H1 (cell line): ENCODE measurements around the gene TCN2. TPM values are rescaled to one million over a fixed set of nuclear protein-coding genes. Genes with fewer than 3 reads are reported as not detected.

Experiments used
- CBX5 ChIP-seq: fragments of 300-800, 300-1000 bp; sonication (generic); IDR thresholded peaks from 2 replicates; pipeline ENCODE4 v1.7.1; 2016; ENCODE audit warnings: antibody characterized with exemption, low read length, low read depth
- CREB1 ChIP-seq: IDR thresholded peaks from 2 replicates; pipeline ENCODE4 v1.6.1; 2012; ENCODE audit warnings: inconsistent platforms
- CTBP2 ChIP-seq: IDR thresholded peaks from 2 replicates; pipeline ENCODE4 v1.7.0; 2011; ENCODE audit warnings: borderline replicate concordance, mild to moderate bottlenecking, moderate library complexity, mixed read lengths, low read length; ENCODE audit not compliant: insufficient read depth, insufficient read length
- CTCF ChIP-seq, 3 experiments: IDR thresholded peaks; 1 replicate in 2 of 3; 2 replicates in 1 of 3; pipeline versions ENCODE4 v1.5.1 to v1.6.1; 2011; ENCODE audit warnings: low read length in 3 of 3, mild to moderate bottlenecking in 3 of 3, inconsistent platforms in 2 of 3, low read depth in 1 of 3, moderate library complexity in 1 of 3; ENCODE audit not compliant: insufficient read depth in 1 of 3; ENCODE audit errors: control extremely low read depth in 1 of 3
- HDAC6 ChIP-seq: IDR thresholded peaks from one replicate; pipeline ENCODE4 v1.7.1; 2012; ENCODE audit warnings: low read depth, mild to moderate bottlenecking, inconsistent platforms, low read length, moderate library complexity
- JUN ChIP-seq: IDR thresholded peaks from 2 replicates; pipeline ENCODE4 v1.6.1; 2011; ENCODE audit warnings: low read depth, mild to moderate bottlenecking, improper control_type of control experiment, low read length
- KDM4A ChIP-seq: IDR thresholded peaks from one replicate; pipeline ENCODE4 v1.7.1; 2012; ENCODE audit warnings: low read depth, mild to moderate bottlenecking, moderate library complexity, low read length, inconsistent platforms; ENCODE audit not compliant: severe bottlenecking
- POLR2A ChIP-seq, 2 experiments: IDR thresholded peaks; 1 replicate in 1 of 2; 2 replicates in 1 of 2; pipeline ENCODE4 v1.6.1; 2011; ENCODE audit warnings: low read depth in 2 of 2, low read length in 2 of 2, mild to moderate bottlenecking in 2 of 2; ENCODE audit errors: control extremely low read depth in 1 of 2
- POU5F1 ChIP-seq: IDR thresholded peaks from 2 replicates; pipeline ENCODE4 v1.6.1; 2011; ENCODE audit warnings: low read depth, mild to moderate bottlenecking, low read length, moderate library complexity
- RBBP5 ChIP-seq: IDR thresholded peaks from 2 replicates; pipeline ENCODE4 v1.7.1; 2012; ENCODE audit warnings: low read depth, mild to moderate bottlenecking, inconsistent platforms, low read length, moderate library complexity, borderline replicate concordance
- RXRA ChIP-seq: IDR thresholded peaks from 2 replicates; pipeline ENCODE4 v1.6.1; 2011; ENCODE audit warnings: low read depth, mild to moderate bottlenecking, low read length, moderate library complexity; ENCODE audit not compliant: insufficient read depth
- SAP30 ChIP-seq: fragments of 300-600 bp; sonication (generic); IDR thresholded peaks from 2 replicates; pipeline ENCODE4 v1.7.1; 2012; ENCODE audit warnings: low read length, moderate library complexity, mild to moderate bottlenecking, inconsistent platforms; ENCODE audit not compliant: insufficient read depth, insufficient replicate concordance
- SIRT6 ChIP-seq: IDR thresholded peaks from one replicate; pipeline ENCODE4 v1.7.1; 2012; ENCODE audit warnings: low read length, inconsistent platforms
- SIX5 ChIP-seq: IDR thresholded peaks from 2 replicates; pipeline ENCODE4 v1.6.1; 2011; ENCODE audit warnings: mild to moderate bottlenecking, low read depth, low read length
- SP1 ChIP-seq: IDR thresholded peaks from 2 replicates; pipeline ENCODE4 v1.6.1; 2011; ENCODE audit warnings: low read depth, low read length
- SP4 ChIP-seq: IDR thresholded peaks from 2 replicates; pipeline ENCODE4 v1.6.1; 2012; ENCODE audit warnings: low read length, inconsistent platforms
- SUZ12 ChIP-seq: fragments of 200-600 bp; sonication (generic); IDR thresholded peaks from 2 replicates; pipeline ENCODE4 v1.6.1; 2012; ENCODE audit warnings: mild to moderate bottlenecking, inconsistent platforms, low read length, moderate library complexity, mixed read lengths
- TAF1 ChIP-seq: IDR thresholded peaks from 2 replicates; pipeline ENCODE4 v1.6.1; 2011; ENCODE audit warnings: mild to moderate bottlenecking, low read depth, low read length
- TBP ChIP-seq: IDR thresholded peaks from 2 replicates; pipeline ENCODE4 v1.6.1; 2011; ENCODE audit warnings: low read depth, low read length, improper control_type of control experiment
- TEAD4 ChIP-seq: IDR thresholded peaks from 2 replicates; pipeline ENCODE4 v1.6.1; 2012; ENCODE audit warnings: low read depth, low read length, inconsistent platforms, mixed read lengths
- USF2 ChIP-seq: IDR thresholded peaks from 2 replicates; pipeline ENCODE4 v1.6.1; 2011; ENCODE audit warnings: low read length, improper control_type of control experiment
- polyA plus RNA-seq, 7 experiments: library from polyadenylated mRNA; depleted of rRNA in 3 of 7; stranded (reverse) in 5 of 7; unstranded in 2 of 7; fragments of >200 nt in 5 of 7; fragments of 200-250 nt in 2 of 7; gene quantifications; 1 replicate in 5 of 7; 2 replicates in 1 of 7; 4 replicates in 1 of 7; pipeline versions ENCODE4 v1.2.1 to v1.2.3, GENCODE V29; 2011 to 2013; ENCODE audit warnings: missing spikeins in 2 of 7, mixed read lengths in 2 of 7
- total RNA-seq: library from RNA; stranded (reverse); fragmentation: NEBNext Ultra II Directional; extraction: Animal tissue kit (Norgen Biotek cat#: 25700); gene quantifications from 2 replicates; pipeline ENCODE4 v1.2.1, GENCODE V29; 2021

Gene TCN2
- total and polyA plus RNA-seq, 2 of the 8 experiments (the other 6 are each of a cell fraction or from before 2014, with no cell fraction given): 30.0 to 87.8 TPM

GRCh38 chr22:30667494-30668385 is 60.8 kb downstream of the TCN2 start, which contains the start of gene DUSP18 (continued):
- no peak for TF ChIP-seq POU5F1
- TF ChIP-seq CREB1: peak; percentile 15; the same call in 1 of the 2 replicates
- no peak for TF ChIP-seq USF2
- TF ChIP-seq RBBP5: no peak
- peak; percentile 95 for TF ChIP-seq KDM4A
- no peak for TF ChIP-seq HDAC6
- TF ChIP-seq CTCF (IDR thresholded peaks at IDR 0.05; ENCODE audit: control extremely low read depth in 1 of 3, insufficient read depth in 1 of 3, low read depth in 1 of 3, low read length in 3 of 3): peak; percentile 53 to 81 (median 73)
- no peak for TF ChIP-seq CTBP2
- no peak for TF ChIP-seq SIX5
- TF ChIP-seq POLR2A (IDR thresholded peaks at IDR 0.05; ENCODE audit: control extremely low read depth in 1 of 2, low read depth in 2 of 2, low read length in 2 of 2): peak in 1 of 2 experiments; percentile 48; a peak in 1 of 3 replicates
- peak; percentile 2; the same call in 1 of the 2 replicates for TF ChIP-seq TBP
- peak; percentile 20; the same call in 1 of the 2 replicates for TF ChIP-seq SP1
- peak; percentile 67 for TF ChIP-seq TAF1
- TF ChIP-seq CBX5: no peak
- TF ChIP-seq RXRA: no peak
- TF ChIP-seq JUN: no peak
- TF ChIP-seq SAP30: peak; percentile 29
- no peak for TF ChIP-seq SIRT6
- TF ChIP-seq TEAD4: no peak
- TF ChIP-seq SP4: no peak
- TF ChIP-seq SUZ12: no peak
